Epithelial cell of proximal tubule (primary cell): Measurements from ENCODE around the gene LTBP2. TPM values are rescaled to one million over a fixed set of nuclear protein-coding genes. Genes with fewer than 3 reads are reported as not detected.

ENCODE experiments used
- DNase-seq: peaks from one replicate; pipeline ENCODE4 v3.0.0-alpha.2; 2011; ENCODE audit warnings: low read depth
- H3K4me3 ChIP-seq: 2 replicates; pipeline ENCODE4 v1.5.1; 2011; ENCODE audit warnings: low read depth, mild to moderate bottlenecking, low read length
- CTCF ChIP-seq: conservative IDR thresholded peaks from 2 replicates; pipeline ENCODE4 v1.5.1; 2012; ENCODE audit warnings: low read depth, mild to moderate bottlenecking, low read length
- total RNA-seq: library from RNA; depleted of rRNA; stranded (reverse); fragments of >200 nt; gene quantifications from 2 replicates; pipeline ENCODE4 v1.2.3, GENCODE V29; 2015

Gene LTBP2
- total RNA-seq, 1 donor from 2014 or later: 33.1 TPM

GRCh38 chr14:74476607-74477006 lies 135.4 kb downstream of the LTBP2 start:
- H3K4me3 ChIP-seq: no peak overlapping the region
- TF ChIP-seq CTCF: no peak
- no peak for DNase-seq

GRCh38 chr14:74476107-74476506 lies 135.9 kb downstream of the LTBP2 start:
- no peak overlapping the region for H3K4me3 ChIP-seq
- no peak for TF ChIP-seq CTCF
- DNase-seq: no peak

- no peak for TF ChIP-seq CTCF
- DNase-seq: peak; percentile 46
- no peak overlapping the region for H3K4me3 ChIP-seq
Measured at GRCh38 chr14:74475678-74476077, 136.4 kb downstream of the LTBP2 start.

GRCh38 chr14:74474376-74474775 lies 137.7 kb downstream of the LTBP2 start:
- no peak overlapping the region for H3K4me3 ChIP-seq
- TF ChIP-seq CTCF: no peak
- DNase-seq: no peak

GRCh38 chr14:74472601-74473000 lies 139.4 kb downstream of the LTBP2 start:
- no peak overlapping the region for H3K4me3 ChIP-seq
- no peak for DNase-seq
- no peak for TF ChIP-seq CTCF

GRCh38 chr14:74469548-74470518 lies 142.2 kb downstream of the LTBP2 start:
- DNase-seq: no peak
- no peak for TF ChIP-seq CTCF

GRCh38 chr14:74468513-74468912 lies 143.5 kb downstream of the LTBP2 start:
- no peak overlapping the region for H3K4me3 ChIP-seq
- no peak for DNase-seq

More at GRCh38 chr14:74469548-74470518, 142.2 kb downstream of the LTBP2 start:
- no peak overlapping the region for H3K4me3 ChIP-seq

More at GRCh38 chr14:74468513-74468912, 143.5 kb downstream of the LTBP2 start:
- no peak for TF ChIP-seq CTCF
